Activated T-cell treated with anti-CD3 and anti-CD28 coated beads, Interleukin-2, amount 50 U/mL, for 48 hours (primary cell): ENCODE measurements around the gene CRACR2A.
A peak's percentile ranks its signal among the peaks of the same experiment; 100 is the strongest.

Experiments used
- DNase-seq, 2 experiments: peaks; one replicate each; pipeline ENCODE4 v3.0.0-alpha.2; 2020

The CRACR2A gene

GRCh38 chr12:3680919-3681594, 71.9 kb downstream of the CRACR2A start:
- no peak for DNase-seq

GRCh38 chr12:3679831-3680230, 73.1 kb downstream of the CRACR2A start:
- no peak for DNase-seq

- no peak for DNase-seq
Measured at GRCh38 chr12:3677609-3678008, 75.3 kb downstream of the CRACR2A start.

- no peak for DNase-seq
Measured at GRCh38 chr12:3673981-3674708, 78.8 kb downstream of the CRACR2A start.

GRCh38 chr12:3672113-3672509, 80.8 kb downstream of the CRACR2A start:
- no peak for DNase-seq

- no peak for DNase-seq
Measured at GRCh38 chr12:3671330-3672112, 81.4 kb downstream of the CRACR2A start.

GRCh38 chr12:3670083-3670620, 82.8 kb downstream of the CRACR2A start:
- no peak for DNase-seq

- DNase-seq, result no peak
Measured at GRCh38 chr12:3669594-3669993, 83.3 kb downstream of the CRACR2A start.

- no peak for DNase-seq
Measured at GRCh38 chr12:3668479-3669165, 84.3 kb downstream of the CRACR2A start.

GRCh38 chr12:3667485-3667884, 85.4 kb downstream of the CRACR2A start:
- no peak for DNase-seq

- DNase-seq, result no peak
Measured at GRCh38 chr12:3666441-3666840, 86.5 kb downstream of the CRACR2A start.

GRCh38 chr12:3662521-3662921, 90.4 kb downstream of the CRACR2A start:
- no peak for DNase-seq

- no peak for DNase-seq
Measured at GRCh38 chr12:3661028-3661427, 91.9 kb downstream of the CRACR2A start.

- peak; percentile 41 to 42 for DNase-seq
Measured at GRCh38 chr12:3658327-3659163, 94.4 kb downstream of the CRACR2A start.

- DNase-seq, result no peak
Measured at GRCh38 chr12:3656946-3657622, 95.8 kb downstream of the CRACR2A start.

- peak in 1 of 2 experiments; percentile 22 for DNase-seq
Measured at GRCh38 chr12:3655328-3655900, 97.5 kb downstream of the CRACR2A start.

- no peak for DNase-seq
Measured at GRCh38 chr12:3651585-3652424, 101.1 kb downstream of the CRACR2A start.

- DNase-seq, result no peak
Measured at GRCh38 chr12:3647504-3647903, 105.4 kb downstream of the CRACR2A start.

GRCh38 chr12:3646561-3647241, 106.2 kb downstream of the CRACR2A start:
- no peak for DNase-seq
